Globus pallidus (tissue), 1 donor: ENCODE results near the gene ANO2.
"Not testable (repeated sequence)": the region's sequence is repeated elsewhere in the genome, so short reads cannot be mapped to it uniquely, and the experiment has no call there.

Experiments
- DNase-seq: peaks from one replicate; pipeline ENCODE4 v3.0.0-alpha.2; 2015; ENCODE audit warnings: low spot score

ANO2 gene

DNA sequence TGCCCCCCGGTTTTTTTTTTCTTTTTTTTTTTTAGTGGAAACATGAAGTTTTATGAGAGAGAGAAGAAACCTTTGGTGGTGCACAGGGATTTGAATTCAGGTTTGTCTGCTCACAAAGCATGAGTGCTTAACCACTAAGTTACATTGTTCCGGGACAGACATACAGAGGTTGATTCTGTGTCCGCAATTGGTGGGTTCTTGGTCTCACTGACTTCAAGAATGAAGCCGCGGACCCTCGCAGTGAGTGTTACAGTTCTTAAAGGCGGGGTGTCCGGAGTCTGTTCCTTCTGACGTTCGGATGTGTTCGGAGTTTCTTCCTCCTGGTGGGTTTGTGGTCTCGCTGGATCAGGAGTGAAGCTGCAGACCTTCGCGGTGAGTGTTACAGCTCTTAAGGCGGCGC, 57.2 kb downstream of the ANO2 start:
- not testable (repeated sequence) for DNase-seq

DNA sequence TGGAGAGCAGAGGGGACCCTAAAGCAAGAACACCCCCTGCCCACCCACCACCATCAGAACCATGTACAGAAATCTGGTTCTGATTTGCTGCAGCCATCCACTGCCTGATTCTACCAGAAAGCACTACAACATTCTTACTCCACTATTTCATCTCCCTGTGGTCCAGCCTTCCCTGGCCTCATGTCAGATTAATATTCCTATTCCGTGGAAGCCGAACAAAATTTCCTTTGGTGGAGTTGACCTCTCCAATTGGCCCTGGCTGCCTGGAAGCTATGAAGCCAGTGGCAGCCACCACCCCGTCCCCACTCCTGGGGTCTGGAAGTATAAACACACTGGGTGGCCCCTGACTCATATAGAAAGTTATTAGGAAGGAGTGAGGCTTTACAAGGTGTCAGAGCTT, 60.2 kb downstream of the ANO2 start:
- no peak for DNase-seq

DNA sequence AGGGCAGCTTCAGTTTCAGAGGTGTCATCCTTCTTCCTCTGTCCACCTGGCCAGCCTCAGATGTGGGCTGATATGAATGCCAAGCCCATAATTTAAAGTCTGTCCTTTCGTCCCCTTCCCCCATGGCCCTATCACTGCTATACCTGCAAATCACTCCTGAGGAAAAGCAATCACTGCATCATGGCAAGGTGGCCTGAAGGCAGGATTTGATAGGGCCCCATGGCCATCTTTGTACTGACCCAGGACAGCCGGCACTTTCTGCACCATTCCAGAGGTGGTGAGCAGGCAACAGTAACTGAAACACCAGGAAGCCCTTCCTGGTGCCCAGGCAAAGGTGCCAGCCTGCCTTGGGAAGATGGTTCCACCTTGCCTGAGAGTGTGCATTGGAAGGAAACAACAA, 60.8 kb downstream of the ANO2 start:
- no peak for DNase-seq

DNA sequence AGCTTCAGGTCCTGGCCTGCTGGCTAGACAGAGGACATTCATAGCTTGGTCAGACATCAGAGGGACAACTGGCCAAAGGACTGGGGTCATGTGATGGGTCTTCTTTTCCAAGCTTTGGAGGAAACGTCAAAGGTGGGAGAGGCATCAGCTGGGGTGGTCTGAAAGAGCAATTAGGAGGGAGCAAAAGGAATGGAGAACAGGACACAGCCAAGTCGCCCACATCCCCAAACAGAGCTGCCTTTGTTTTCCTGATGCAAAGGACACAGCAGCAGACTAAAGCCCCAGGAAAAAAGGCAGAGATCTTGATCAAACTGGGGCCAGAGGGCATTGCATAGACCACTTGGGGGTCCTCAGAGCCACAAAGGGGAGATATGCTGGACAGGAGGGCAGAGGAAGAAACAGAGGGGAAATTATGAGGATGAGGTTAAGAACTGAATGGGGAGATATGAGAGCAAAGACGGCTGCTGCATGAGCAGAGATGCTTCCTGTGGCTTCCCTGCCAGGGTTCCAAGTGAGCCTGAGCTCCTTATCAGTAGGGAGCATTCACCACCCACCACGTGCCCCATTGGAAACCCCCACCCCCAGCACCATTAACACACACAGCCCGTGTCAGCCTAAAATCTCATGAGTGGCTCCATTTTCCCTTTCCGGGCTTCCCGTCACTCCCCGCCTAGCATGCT, 62.4 kb downstream of the ANO2 start:
- DNase-seq, result no peak

DNA sequence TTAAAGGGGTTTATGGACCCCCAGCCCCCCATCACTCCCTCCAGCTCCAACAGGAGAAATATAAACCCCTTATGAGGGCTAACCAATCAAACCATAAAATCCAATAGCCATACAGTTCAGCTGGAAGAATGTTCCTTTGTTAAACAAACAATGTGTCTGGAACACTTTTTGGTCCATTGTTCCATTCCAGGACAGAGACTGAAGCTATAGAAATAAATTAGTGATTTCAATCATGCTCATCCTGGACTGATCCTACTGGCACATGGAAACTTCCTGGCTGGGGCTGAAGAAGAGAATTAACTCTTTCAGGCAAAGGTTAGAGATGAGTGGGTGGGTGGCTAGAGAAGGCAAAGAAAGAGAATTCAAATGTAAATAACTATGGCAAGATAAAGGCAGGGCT, 63.4 kb downstream of the ANO2 start:
- no peak for DNase-seq

DNA sequence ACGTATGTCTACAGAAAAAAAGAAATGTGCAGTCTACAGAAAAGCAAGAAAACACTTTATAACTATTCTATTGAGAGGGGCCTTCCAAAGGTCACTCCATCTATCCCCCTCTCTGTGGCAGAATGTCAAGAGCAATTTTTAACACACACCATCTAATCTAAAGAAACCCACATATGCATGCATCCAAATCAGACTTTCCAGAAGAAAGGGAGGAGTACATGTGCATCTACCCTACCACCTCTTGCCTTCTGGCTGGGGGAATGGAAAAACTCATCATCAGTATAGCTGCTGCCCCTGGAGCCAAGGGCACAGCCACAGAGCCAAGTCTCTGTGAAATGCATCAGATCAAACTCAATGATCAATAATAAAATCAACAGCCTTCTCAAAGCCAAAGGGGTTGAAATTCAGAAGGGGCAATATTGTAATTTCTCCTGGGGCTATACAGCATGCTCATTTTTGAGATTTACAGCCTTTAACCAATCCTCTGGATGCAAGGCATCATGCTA, 63.9 kb downstream of the ANO2 start:
- DNase-seq, result no peak

DNA sequence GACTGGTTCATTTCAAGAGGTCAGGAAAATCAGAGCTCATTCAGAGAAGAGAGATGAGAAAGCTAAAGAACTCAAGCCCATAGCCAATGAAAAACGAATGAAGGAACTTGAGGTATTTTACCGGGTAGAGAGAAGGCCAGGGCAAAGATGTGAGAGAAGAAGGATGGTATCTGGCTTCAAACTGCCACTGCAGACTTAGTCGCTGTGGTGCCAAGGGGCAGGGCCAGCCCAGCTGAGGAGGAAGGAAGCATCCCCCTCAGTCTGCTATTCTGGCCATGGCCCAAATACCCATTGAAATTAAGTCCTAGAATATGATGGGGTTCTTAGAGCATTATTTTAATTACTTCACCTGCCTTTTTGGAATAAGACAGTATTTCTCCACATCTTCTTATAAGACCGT, 69.2 kb downstream of the ANO2 start:
- DNase-seq, result no peak

DNA sequence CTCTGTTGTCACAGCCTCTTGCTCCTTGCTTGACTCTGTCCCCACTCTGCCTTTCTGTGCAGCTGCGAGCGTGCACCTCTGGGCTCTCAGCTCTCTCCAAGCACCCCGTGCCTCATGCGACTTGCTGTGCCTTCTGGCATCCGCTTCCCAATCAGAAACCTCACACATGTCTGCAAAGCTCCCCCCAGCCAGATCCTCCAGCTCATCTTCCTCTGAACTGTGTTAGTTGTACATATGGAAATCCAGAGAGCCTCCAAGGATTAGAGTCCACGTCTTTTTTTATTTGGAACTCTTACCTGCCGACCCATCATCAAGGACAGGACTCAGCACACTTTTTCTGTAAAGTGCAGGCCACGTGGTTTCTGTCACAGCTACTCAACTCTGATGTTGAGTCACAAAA, 70.5 kb downstream of the ANO2 start:
- DNase-seq, result no peak

DNA sequence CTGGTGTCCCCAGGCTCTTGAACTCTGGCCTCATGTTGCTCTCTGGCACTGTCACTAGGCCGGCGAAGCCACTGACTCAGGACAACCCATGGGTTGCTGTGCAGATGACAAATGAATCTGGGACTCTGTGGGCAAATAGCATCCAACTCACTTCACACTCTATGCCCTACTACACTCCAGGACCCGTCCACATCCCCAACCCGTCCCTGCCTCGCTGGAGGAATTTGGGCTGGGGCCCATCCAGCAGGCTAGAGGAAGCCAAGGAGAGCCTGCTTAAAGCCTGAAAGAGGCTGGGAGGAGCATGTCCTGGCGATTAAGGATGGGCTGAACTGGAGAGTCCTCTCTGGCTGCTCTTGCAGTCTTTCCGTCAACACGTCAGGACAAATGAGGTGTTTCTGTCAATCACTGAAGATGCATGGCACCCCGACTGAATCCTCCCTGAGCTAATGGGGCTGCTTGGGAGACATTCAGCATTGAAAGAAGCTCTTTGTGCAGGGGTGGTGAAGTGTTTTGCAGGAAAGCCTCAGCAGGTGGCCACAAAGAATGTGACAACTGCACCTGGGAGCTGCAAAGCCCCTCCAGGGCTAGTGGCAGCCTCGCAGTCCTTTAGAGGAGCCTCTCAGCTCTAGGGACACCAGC, 71.7 kb downstream of the ANO2 start:
- no peak for DNase-seq

DNA sequence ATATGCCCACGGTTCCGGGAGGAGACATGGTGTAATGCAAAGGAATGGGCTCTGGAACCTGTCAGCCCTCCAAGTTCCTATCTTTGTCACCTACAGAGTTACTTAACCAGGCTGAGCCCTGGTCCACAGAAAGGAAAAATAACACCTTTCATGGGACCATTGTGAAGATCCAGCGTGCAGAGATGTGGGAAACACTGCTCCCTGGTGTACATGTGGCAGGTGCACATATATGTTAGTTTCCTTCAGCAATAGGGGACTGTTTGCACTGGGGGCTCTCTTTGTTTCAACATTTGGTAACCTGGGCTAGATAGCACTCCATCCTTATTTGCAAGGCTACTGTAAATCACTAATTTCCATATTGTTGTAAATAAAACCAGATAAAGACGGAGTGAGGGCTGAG, 72.3 kb downstream of the ANO2 start:
- no peak for DNase-seq

DNA sequence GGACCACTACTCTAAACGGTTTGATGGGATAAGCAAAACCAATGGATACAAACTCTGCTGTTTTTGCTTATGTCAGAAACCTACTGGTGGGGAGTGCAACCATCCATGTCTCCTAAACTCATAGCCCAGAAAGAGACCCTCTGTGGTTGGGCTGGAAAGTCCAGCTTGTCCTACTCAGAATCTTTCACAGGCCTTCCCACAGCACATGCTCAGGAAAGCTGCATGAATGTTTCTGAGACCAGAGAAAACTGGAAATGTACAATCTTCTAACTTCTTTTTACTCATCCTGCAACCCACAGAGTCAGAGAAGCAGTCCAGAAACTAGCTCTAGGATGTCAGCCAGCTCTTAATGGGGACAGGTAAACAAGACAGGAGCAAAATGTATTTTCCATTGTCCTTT, 73.3 kb downstream of the ANO2 start:
- no peak for DNase-seq

DNA sequence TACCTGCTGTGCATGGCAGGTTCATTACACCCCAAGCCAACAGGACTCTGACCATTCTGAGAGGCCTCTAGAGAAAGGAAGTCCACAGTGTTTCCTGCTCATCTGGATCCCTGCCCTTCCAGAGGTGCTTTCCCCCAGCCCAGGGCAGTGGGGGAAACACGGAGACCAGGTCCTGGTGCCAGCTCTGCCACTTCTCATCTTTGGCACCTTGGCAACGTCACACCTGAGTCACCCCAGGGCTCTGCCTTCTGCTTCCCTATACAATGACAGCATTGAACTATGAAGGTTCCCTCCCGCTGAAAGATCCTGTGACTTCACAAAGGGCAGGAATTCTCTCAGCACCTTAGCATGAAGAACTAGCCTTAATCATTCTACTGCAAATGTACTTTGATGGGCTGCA, 74.9 kb downstream of the ANO2 start:
- DNase-seq, result no peak

DNA sequence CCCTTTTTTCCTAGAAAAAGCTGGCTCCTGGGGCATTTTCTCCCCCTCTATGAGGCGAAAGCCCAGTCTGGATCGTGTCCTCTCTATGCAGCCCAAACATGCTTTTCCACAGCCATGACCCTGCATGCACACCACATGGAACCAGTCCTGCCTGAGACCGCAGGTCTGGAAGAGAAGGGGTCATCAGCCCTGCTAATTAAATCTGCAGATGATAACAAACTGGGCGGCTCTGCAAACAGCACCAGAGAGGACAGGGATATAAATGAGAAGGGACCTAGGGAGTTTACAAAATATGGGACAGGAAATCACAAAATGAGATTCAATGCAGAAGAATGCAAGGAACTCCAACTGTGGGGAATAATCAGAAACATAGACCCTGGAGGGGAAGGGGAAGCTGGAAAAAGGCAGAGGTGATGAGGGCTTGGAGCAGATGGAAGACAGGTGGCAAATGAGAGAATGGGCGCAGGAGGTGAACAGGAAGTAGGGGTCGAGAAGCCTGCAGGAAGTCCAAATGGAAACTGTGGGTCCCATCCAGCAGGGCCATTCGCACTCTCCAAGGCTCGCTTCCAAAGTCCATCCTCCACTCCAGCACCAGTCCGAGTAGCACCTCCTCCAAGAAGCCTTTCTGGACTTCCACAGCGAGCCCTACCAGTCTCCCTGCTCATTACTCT, 76.3 kb downstream of the ANO2 start:
- no peak for DNase-seq

DNA sequence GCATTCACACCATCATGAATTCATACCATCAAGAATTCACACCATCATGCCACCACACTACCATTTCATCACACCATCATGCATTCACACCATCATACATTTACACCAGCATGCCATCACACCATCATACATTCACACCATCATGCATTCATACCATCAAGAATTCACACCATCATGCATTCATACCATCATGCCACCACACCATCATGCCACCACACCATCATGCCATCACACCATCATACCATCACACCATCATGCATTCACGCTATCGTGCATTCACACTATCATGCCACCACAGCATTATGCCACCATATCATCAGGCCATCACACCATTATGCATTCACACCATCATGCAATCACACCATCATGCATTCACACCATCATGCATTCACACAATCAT, 79.7 kb downstream of the ANO2 start:
- DNase-seq, result no peak

DNA sequence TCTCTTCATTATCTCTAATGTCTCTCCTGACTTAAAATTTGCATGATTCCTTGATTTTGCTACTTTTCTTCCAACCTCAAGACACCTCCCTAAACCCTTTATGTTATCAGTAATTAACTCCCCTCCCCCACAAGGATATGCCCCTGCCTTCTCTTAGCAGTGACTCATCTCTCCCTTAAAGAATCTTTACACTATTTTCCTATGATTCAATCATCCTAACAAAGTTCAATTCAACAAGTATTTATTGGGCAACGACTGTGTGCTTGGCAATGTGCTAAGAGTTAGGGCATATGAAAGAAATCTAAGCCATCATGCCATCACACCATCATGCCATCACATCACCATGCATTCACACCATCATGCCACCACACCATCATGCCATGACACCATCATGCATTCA, 80.1 kb downstream of the ANO2 start:
- DNase-seq, result no peak

DNA sequence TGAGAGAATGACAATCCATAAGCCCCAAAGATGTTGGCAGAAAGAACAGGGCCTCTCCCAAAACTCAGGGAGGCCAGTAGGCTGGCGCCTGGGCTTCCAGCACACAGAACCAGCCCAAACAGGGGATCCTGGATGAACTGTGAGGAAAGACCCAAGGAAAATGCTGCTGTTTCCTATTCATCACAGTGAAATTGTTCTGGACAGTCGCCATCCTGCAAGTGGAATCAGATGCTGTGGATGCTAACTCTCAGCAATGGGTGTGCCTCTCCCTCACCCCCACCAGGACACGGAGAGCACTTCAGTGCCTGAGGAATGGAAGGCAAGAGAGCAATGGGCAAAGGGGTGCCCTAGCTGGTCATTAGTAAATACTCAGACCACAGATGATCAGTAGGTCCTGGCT, 80.8 kb downstream of the ANO2 start:
- DNase-seq, result no peak

DNA sequence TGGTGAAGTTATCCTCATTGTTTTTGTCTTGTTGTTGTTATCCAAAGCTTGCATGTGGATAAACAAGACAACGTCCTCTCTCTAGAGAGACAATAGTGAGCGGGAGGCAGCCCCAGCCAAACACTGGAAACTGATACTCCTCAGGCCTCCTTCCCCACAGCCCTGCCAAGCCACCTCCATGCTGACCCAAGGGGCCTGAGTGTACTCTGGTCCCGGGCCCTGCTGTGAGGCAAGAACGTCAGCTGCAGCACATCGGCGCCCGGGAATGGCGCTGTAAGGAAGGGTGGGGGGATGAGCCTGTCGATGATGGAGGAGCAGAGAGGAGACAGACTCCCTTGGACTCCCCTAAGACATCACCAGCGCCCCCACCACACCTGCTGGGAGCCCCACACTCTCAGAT, 83.6 kb downstream of the ANO2 start:
- no peak for DNase-seq

DNA sequence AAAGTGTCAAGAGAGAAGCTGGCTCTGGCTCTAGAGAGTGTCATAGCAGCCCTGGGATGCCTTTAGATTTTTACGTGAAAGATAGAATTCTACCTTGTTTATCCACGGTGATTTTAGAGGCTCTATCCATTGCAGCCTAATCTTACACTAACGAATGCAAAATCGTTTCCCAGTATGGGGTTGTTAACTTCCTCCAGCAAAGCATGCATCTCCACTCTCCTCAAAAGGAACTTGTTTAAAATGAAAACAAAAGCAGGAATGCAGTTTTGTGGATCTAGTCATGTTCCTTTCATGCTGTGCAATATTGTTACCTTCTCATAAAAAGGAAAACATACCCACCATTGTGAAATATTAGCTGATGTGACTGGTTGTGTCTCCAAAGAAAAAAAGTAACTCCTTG, 88.4 kb downstream of the ANO2 start:
- DNase-seq, result no peak

DNA sequence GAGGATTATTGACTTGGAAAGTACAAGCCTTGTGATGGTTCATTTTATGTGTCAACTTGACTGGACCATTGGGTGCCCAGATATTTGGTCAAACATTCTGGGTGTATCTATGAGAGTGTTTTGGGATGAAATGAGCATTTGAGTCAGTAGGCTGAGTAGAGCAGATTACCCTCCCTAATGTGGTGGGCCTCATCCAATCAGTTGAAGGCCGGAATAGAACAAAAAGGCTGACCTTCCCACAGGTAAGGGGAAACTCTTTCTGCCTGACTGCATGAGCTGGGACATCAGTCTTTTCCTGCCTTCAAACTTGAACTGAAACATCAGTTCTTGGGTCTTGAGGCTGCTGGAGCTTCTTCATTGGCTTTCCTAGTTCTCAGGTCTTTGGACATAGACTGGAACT, 98.1 kb downstream of the ANO2 start:
- no peak for DNase-seq

DNA sequence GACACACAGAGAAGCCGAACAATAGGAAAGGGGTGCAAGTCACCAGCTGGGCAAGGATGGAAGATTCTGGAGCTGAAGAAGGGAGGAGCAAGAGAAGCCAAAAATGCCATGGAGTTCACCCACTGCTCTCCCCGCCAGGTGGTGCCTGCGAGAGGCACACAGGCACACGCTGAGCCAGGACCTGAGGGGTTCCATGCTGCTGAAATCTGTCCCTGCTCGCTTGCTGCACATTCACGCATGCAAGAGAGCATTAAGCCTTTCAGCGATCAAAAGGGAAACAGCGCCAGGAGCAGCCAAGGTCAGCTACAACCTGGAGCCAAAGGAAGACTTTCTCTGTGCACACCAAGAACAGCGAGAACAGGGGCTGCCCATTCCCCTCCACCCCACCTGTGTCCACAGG, 104.1 kb downstream of the ANO2 start:
- no peak for DNase-seq

DNA sequence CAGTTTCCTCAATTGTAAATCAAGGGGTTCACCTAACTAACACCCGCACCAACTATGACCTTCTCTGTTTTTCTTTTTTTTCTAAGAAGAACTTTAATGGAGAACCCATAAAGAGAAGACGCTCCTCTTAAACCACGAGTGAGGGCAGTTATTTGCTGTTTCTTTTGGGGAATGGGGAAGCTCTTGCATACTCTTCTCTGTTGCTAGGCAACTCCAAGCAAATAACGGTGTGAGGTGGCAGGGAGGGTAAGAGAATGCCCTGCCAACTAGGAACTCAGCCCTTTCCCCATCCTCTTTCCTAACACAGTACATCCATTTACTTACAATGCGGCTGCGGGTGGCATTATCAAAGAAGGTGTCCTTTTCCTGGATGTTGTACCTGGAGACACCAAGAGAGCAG, 114.9 kb downstream of the ANO2 start:
- DNase-seq, result no peak

DNA sequence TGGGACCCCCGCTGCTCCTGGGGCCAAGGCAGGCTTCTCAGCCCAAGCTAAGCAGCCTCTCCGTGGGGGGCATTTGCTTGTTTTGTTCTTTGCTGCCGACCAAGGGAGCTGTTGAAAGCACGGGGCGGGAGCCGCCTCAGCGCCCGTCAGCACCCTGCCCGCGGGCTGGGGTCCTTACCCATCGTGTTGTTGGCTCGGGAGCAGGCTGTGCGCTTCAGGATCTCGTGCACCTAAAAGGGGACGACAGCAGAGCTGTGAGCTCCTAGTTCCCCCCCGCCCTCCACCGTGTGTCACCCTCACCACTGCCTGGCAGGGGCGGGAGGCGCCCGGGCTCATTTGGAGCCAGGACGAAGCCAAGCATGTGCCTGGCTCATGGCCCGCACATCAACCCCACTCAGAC, 117.5 kb downstream of the ANO2 start:
- DNase-seq, result no peak

DNA sequence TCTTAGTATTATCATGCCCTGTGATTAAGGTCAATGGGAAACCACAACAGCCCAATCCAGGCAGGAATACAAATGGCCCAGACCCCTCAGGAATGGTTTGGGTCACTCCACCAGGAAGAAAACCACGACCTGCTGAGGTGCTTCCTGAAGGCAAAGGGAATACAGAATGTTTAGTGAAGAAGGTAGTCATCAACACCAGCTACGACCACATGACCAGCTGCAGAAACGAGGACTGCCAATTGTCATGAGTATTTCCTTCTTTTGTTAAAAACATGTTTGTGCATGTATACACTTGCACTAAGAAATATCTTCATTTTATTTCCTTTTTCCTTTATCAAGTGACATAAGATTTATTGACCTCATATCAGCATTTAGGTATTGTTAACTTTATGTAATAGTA, 119.3 kb downstream of the ANO2 start:
- DNase-seq, result not testable (repeated sequence)

DNA sequence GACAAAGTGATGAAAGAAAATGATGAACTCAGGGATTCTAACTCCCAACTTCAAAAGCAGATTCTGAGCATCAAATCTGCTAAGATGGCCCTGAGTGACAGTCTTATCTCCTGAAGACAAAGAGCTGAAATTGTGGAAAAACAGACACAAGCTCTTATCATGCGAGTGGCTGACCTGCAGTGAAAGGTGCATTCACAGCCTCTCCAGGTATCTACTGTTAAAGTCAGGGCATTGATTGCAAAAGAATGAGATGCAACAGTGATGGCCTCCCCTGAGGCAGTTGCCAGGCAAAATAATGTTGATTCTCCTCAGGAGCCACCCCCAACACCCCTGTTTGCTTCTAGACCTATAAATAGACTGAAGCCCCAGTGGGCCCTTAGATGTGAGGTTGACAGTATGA, 126.2 kb downstream of the ANO2 start:
- DNase-seq, result not testable (repeated sequence)
